ENCODE data around the gene ZBTB46. TPM values are rescaled to one million over a fixed set of nuclear protein-coding genes. Genes with fewer than 3 reads are reported as not detected.

Gene ZBTB46
- total RNA-seq, 1 donor = 13.8 TPM

- no peak for TF ChIP-seq CTCF (IDR thresholded peaks at IDR 0.05; ENCODE audit: insufficient read depth, low read depth, low read length)
- no peak overlapping the region for H3K4me3 ChIP-seq (ENCODE audit: low read depth, low read length)
- peak; percentile 11 for DNase-seq (ENCODE audit: low read depth)
These were observed 77.1 kb downstream of the ZBTB46 start for GRCh38 chr20:63754008-63754407.

- no peak for TF ChIP-seq CTCF (IDR thresholded peaks at IDR 0.05; ENCODE audit: insufficient read depth, low read depth, low read length)
- no peak for DNase-seq (ENCODE audit: low read depth)
These were observed 77.7 kb downstream of the ZBTB46 start for GRCh38 chr20:63753381-63753780.

GRCh38 chr20:63752411-63753101 is 78.5 kb downstream of the ZBTB46 start:
- DNase-seq (ENCODE audit: low read depth) = no peak
- TF ChIP-seq CTCF (IDR thresholded peaks at IDR 0.05; ENCODE audit: insufficient read depth, low read depth, low read length) = no peak
- H3K4me3 ChIP-seq (ENCODE audit: low read depth, low read length) = no peak overlapping the region

More at GRCh38 chr20:63753381-63753780, 77.7 kb downstream of the ZBTB46 start:
- no peak overlapping the region for H3K4me3 ChIP-seq (ENCODE audit: low read depth, low read length)

GRCh38 chr20:63751471-63752271 is 79.4 kb downstream of the ZBTB46 start:
- no peak overlapping the region for H3K4me3 ChIP-seq (ENCODE audit: low read depth, low read length)
- no peak for DNase-seq (ENCODE audit: low read depth)
- TF ChIP-seq CTCF (IDR thresholded peaks at IDR 0.05; ENCODE audit: insufficient read depth, low read depth, low read length) = no peak

- DNase-seq (ENCODE audit: low read depth) = no peak
- TF ChIP-seq CTCF (IDR thresholded peaks at IDR 0.05; ENCODE audit: insufficient read depth, low read depth, low read length) = no peak
These were observed 80.1 kb downstream of the ZBTB46 start for GRCh38 chr20:63750807-63751470.

GRCh38 chr20:63749597-63750508 is 81.2 kb downstream of the ZBTB46 start:
- DNase-seq (ENCODE audit: low read depth) = no peak
- no peak for TF ChIP-seq CTCF (IDR thresholded peaks at IDR 0.05; ENCODE audit: insufficient read depth, low read depth, low read length)
- no peak overlapping the region for H3K4me3 ChIP-seq (ENCODE audit: low read depth, low read length)

More at GRCh38 chr20:63750807-63751470, 80.1 kb downstream of the ZBTB46 start:
- no peak overlapping the region for H3K4me3 ChIP-seq (ENCODE audit: low read depth, low read length)
